ENCODE data around the gene ZNF670. TPM values are rescaled to one million over a fixed set of nuclear protein-coding genes. Genes with fewer than 3 reads are reported as not detected.
"Not testable (repeated sequence)": the region's sequence is repeated elsewhere in the genome, so short reads cannot be mapped to it uniquely, and the experiment has no call there.

Gene ZNF670
- total RNA-seq, 1 experiment from 2014 or later = 11.1 TPM

GRCh38 chr1:247060771-247061170, 17.8 kb downstream of the ZNF670 start:
- in situ Hi-C loops (cut with HindIII; ENCODE audit: low sequenced_read_pairs) = no loop called here
- no peak for DNase-seq (ENCODE audit: low spot score)

DNA sequence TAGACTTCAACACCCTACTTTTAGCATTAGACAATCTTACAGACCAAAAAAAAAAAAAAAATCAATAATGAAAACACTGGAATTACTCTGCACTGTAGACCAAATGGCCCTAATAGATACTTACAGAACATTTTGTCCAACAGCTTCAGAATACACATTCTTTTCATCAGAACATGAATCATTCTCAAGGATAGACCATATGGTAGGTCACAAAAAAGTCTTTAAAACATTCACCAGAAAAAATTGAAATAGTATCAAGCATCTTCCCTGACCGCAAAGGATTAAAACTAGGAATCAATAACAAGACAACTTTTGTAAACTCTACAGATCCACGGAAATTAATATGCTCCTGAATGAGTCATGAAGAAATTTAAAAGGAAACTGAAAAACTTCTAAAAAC, 22.5 kb downstream of the ZNF670 start:
- DNase-seq (ENCODE audit: low spot score) = no peak
- in situ Hi-C loops (cut with HindIII; ENCODE audit: low sequenced_read_pairs) = no loop called here

DNA sequence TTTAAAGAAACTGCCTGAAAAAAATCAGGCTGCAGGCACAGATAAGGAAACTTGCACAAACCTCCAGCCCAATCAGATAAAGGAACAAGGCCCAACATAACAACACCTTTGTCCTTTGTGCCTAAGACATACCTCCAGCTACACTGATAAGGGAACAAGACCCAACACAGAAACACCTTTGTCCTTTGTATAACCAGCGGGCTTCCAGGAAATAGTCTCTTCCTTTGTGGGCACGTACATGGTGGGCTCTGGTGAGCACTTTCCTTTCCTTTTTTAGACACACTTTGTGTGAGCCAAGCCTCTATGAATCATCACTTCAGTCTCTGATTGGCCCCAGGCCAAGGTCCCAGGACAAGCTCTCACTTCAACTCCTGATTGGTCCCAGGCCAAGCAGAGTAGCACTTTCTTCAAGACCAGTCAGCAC, 23.6 kb downstream of the ZNF670 start:
- in situ Hi-C loops (cut with HindIII; ENCODE audit: low sequenced_read_pairs) = no loop called here
- no peak for DNase-seq (ENCODE audit: low spot score)

GRCh38 chr1:247047702-247048101, 30.9 kb downstream of the ZNF670 start:
- no peak for DNase-seq (ENCODE audit: low spot score)
- in situ Hi-C loops (cut with HindIII; ENCODE audit: low sequenced_read_pairs) = no loop called here

- in situ Hi-C loops (cut with HindIII; ENCODE audit: low sequenced_read_pairs) = no loop called here
- no peak for DNase-seq (ENCODE audit: low spot score)
Measured at GRCh38 chr1:247047260-247047659, 31.4 kb downstream of the ZNF670 start.

DNA sequence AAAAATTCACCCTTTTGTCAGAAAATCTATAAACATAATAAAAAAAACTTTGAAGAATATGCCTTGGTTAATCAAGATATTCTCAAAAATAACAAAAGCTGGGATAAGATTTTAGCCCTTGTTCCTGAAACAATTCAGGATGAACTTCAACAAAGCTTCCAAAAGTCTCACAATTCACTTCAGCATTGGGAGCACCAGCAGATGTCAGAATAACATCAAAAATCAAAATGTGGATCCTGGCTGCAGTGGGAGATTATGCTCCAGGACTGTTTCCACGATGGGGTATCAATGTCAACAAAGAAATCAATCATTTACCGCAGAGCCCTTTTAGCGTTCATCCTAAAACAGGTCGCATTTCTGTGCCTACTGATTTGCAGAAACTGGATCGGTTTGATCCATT, 35.2 kb downstream of the ZNF670 start:
- in situ Hi-C loops (cut with HindIII; ENCODE audit: low sequenced_read_pairs) = no loop called here
- peak; percentile 47 for DNase-seq (ENCODE audit: low spot score)

- in situ Hi-C loops (cut with HindIII; ENCODE audit: low sequenced_read_pairs) = no loop called here
- no peak for DNase-seq (ENCODE audit: low spot score)
Measured at GRCh38 chr1:247037511-247038320, 40.9 kb downstream of the ZNF670 start.

GRCh38 chr1:247032306-247032705, 46.3 kb downstream of the ZNF670 start:
- in situ Hi-C loops (cut with HindIII; ENCODE audit: low sequenced_read_pairs); DNase-seq (ENCODE audit: low spot score): not testable (repeated sequence)

Other genes with a start within 250 kb of the ZNF670 start
- gene AHCTF1, start 146.9 kb downstream of the ZNF670 start, total RNA-seq (2014; rRNA removed; shearing (Covaris generic)) = 33.7 and 41.1 TPM in 2 replicates
- 15.6 and 38.0 TPM in 2 replicates for gene ZNF695, start 70.8 kb downstream of the ZNF670 start, total RNA-seq (2014; rRNA removed; shearing (Covaris generic))
- 7.5 and 14.3 TPM in 2 replicates for gene ZNF669, start 25.5 kb upstream of the ZNF670 start, total RNA-seq (2014; rRNA removed; shearing (Covaris generic))
- 94.0 and 100 TPM in 2 replicates for gene ZNF124, start 93.2 kb upstream of the ZNF670 start, total RNA-seq (2014; rRNA removed; shearing (Covaris generic))
- not detected in 2 replicates for gene VN1R5, start 177.3 kb upstream of the ZNF670 start, total RNA-seq (2014; rRNA removed; shearing (Covaris generic))